Right lobe of liver (tissue), 6 donors: ENCODE measurements around the gene LDAH. TPM values are rescaled to one million over a fixed set of nuclear protein-coding genes. Genes with fewer than 3 reads are reported as not detected.

Experiments used
- ATAC-seq, 4 donors: fragments of 200-7000 bp; cut with Tn5 transposase; one replicate each; pipeline ENCODE4 v1.9.1; 2020; ENCODE audit warnings: mild to moderate bottlenecking in 4 of 4, moderate library complexity in 4 of 4
- DNase-seq, 3 donors: peaks; one replicate each; pipeline ENCODE4 v3.0.0-alpha.2; 2020
- H3K27ac ChIP-seq, 3 donors: fragments of 200-600 bp; one replicate each; pipeline ENCODE4 v1.8.0; 2022
- H3K27me3 ChIP-seq, 2 donors: fragments of 200-600 bp; one replicate each; pipeline ENCODE4 v1.8.0; 2022
- H3K36me3 ChIP-seq, 4 donors: fragments of 200-600 bp; sonication (generic) in 1 of 4; one replicate each; pipeline versions ENCODE4 v1.5.1 to v1.8.0; 2017 to 2022; ENCODE audit warnings: control low read depth in 1 of 4
- H3K4me1 ChIP-seq, 4 donors: fragments of 200-600 bp; sonication (generic) in 1 of 4; one replicate each; pipeline versions ENCODE4 v1.5.1 to v1.8.0; 2017 to 2022; ENCODE audit warnings: control low read depth in 1 of 4
- H3K4me3 ChIP-seq, 3 donors: fragments of 200-600 bp; one replicate each; pipeline ENCODE4 v1.8.0; 2022
- H3K9me3 ChIP-seq, 4 donors: fragments of 200-600 bp; sonication (generic) in 1 of 4; one replicate each; pipeline versions ENCODE4 v1.5.1 to v1.8.0; 2017 to 2022; ENCODE audit warnings: control low read depth in 1 of 4
- POLR2A ChIP-seq: fragments of 450-650 bp; IDR thresholded peaks from one replicate; pipeline ENCODE4 v1.6.1; 2017; ENCODE audit warnings: antibody characterized with exemption, mild to moderate bottlenecking
- WGBS: methylation state at CpG from one replicate; pipeline ENCODE4 v1.1.6; 2018; ENCODE audit warnings: low coverage, low lambda C conversion rate; ENCODE audit not compliant: insufficient coverage; ENCODE audit errors: missing lambda C conversion rate; 5-methylcytosine and 5-hydroxymethylcytosine counted together
- intact Hi-C, 2 donors: fragments of 100-400 bp; cut with DNase I; formaldehyde crosslinking; loops; one replicate each; pipeline versions ENCODE4 v1.11.2 to v1.14.1; 2022
- total RNA-seq, 6 experiments: library from RNA; depleted of rRNA in 2 of 6; stranded (reverse); fragments of >200 nt in 2 of 6; fragmentation: NEBNext Ultra II Directional in 3 of 6; extraction: Animal tissue kit (Norgen Biotek cat#: 25700) in 3 of 6; gene quantifications; one replicate each; pipeline versions ENCODE4 v1.1.0 to v1.2.4, GENCODE V29; 2016 to 2023
- TF ChIP-seq, protein P1 (sequence below), 4 donors: fragments of 200-600 bp in 3 of 4; fragments of 450-650 bp in 1 of 4; IDR thresholded peaks; one replicate each; pipeline versions ENCODE4 v1.5.1 to v1.8.0; 2016 to 2022; ENCODE audit warnings: antibody characterized with exemption in 4 of 4, mild to moderate bottlenecking in 2 of 4
- donor health status: DM: no; HTN: yes; CAD: no.
- donor health status: DM: no; HTN: no; CAD: no.
- donor health status: DM: no; HTN: no; CAD: no.
- donor health status: DM: no; HTN: yes; CAD: no.
- donor health status: DM: no; HTN: yes; CAD: no.

LDAH gene
- total RNA-seq, 6 experiments from 2014 or later, result 9.0 to 18.7 (median 14.1) TPM

DNA sequence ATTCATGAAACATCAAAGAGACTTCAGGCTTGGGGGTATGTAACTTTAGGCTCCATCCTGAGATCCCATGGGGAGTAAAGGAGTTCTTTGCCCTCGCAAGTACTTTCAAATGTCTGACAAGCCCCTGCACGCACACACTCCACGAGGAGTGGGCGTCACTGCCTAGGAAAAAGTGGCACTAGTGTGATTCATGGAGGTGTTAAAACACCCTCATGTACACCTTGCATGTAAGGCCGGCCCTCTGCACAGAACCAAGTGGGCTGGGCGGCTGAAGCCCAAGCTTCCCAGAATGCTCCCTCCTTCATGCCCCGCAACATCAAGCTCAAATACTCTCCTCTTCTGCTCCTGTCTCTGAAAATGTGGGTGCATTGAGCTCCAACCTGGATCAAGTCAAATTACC, 179.8 kb downstream of the LDAH start:
- peak in 1 of 3 donors; percentile 28 for DNase-seq
- intact Hi-C loops, result loop anchor here in 1 of 2 donors (5.0 kb wide), 2 partner anchors 201 to 246 kb away; no protein-coding TSS in a partner anchor
- H3K27me3 ChIP-seq, result no peaks in the 10 kb centered on the region
- WGBS, result 93% methylated on average over 5 of the region's 7 CpGs
- no peak for TF ChIP-seq POLR2A
- TF ChIP-seq, protein P1, sequence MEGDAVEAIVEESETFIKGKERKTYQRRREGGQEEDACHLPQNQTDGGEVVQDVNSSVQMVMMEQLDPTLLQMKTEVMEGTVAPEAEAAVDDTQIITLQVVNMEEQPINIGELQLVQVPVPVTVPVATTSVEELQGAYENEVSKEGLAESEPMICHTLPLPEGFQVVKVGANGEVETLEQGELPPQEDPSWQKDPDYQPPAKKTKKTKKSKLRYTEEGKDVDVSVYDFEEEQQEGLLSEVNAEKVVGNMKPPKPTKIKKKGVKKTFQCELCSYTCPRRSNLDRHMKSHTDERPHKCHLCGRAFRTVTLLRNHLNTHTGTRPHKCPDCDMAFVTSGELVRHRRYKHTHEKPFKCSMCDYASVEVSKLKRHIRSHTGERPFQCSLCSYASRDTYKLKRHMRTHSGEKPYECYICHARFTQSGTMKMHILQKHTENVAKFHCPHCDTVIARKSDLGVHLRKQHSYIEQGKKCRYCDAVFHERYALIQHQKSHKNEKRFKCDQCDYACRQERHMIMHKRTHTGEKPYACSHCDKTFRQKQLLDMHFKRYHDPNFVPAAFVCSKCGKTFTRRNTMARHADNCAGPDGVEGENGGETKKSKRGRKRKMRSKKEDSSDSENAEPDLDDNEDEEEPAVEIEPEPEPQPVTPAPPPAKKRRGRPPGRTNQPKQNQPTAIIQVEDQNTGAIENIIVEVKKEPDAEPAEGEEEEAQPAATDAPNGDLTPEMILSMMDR (IDR thresholded peaks at IDR 0.05), result no peak
- peaks cover 0 to 5% (median 0%) of the 10 kb centered on the region in 4 donors for H3K4me1 ChIP-seq
- no peak overlapping the region for H3K27ac ChIP-seq
- H3K4me3 ChIP-seq, result no peak overlapping the region
- H3K9me3 ChIP-seq, result no peaks in the 10 kb centered on the region
- no peak for ATAC-seq
- H3K36me3 ChIP-seq, result peaks cover 0 to 13% (median 2%) of the 10 kb centered on the region in 4 donors

DNA sequence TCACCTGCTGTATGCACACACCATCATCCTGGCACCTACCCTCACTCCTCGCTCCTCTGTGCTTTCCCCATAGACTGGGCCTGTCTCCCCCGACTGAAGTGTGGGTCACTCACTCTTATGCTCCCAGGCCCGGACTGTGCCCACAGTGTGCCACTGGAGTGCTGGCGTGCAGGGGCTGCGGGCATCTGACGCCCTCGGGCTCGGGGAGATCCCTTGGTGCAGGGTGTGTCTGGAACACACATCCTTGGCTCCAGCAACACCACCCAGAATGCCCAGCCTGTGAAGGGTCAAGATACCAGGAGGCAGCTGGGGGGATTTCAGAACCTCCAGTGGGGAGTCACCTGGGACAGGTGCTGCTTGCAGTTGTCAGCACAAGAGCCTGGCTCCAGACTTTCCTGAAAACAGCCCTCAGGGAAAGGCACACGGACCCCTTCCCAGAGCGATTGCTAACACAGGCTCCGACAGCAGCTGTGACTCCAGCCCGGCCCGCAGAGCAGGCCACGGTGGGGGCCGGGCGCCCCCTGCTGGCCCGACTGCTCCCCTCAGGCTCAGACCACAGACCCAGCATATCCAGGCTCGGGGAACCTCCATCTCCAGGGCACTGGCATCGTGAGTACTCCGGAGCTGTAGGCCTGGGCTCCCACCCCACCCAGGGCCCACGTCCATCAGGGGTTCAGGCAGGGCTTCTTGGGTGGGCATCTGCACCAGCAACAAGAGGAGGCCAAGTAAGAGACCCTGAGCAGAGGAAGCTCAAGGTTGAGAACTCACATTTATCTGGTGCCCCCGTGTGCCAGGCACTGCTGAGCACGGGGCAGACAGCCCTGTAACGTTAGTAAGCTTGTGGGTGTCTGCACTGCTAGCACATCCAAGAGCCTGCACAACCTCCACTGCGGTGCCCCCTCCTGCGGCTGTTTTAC, 180.6 kb downstream of the LDAH start:
- DNase-seq, result peak; percentile 79 to 81 (median 80)
- H3K27me3 ChIP-seq, result no peaks in the 10 kb centered on the region
- TF ChIP-seq, protein P1 (IDR thresholded peaks at IDR 0.05), result peak; percentile 91 to 96 (median 94)
- no peak for TF ChIP-seq POLR2A
- no peak overlapping the region for H3K27ac ChIP-seq
- 49% methylated on average over 4 of the region's 26 CpGs for WGBS
- H3K9me3 ChIP-seq, result no peaks in the 10 kb centered on the region
- H3K36me3 ChIP-seq, result peaks cover 0 to 13% (median 2%) of the 10 kb centered on the region in 4 donors
- H3K4me3 ChIP-seq, result no peak overlapping the region
- ATAC-seq, result peak; percentile 92 to 94 (median 94)
- intact Hi-C loops, result loop anchor here in 1 of 2 donors (5.0 kb wide), 2 partner anchors 200 to 245 kb away; no protein-coding TSS in a partner anchor
- H3K4me1 ChIP-seq, result peaks cover 0 to 5% (median 1%) of the 10 kb centered on the region in 4 donors

DNA sequence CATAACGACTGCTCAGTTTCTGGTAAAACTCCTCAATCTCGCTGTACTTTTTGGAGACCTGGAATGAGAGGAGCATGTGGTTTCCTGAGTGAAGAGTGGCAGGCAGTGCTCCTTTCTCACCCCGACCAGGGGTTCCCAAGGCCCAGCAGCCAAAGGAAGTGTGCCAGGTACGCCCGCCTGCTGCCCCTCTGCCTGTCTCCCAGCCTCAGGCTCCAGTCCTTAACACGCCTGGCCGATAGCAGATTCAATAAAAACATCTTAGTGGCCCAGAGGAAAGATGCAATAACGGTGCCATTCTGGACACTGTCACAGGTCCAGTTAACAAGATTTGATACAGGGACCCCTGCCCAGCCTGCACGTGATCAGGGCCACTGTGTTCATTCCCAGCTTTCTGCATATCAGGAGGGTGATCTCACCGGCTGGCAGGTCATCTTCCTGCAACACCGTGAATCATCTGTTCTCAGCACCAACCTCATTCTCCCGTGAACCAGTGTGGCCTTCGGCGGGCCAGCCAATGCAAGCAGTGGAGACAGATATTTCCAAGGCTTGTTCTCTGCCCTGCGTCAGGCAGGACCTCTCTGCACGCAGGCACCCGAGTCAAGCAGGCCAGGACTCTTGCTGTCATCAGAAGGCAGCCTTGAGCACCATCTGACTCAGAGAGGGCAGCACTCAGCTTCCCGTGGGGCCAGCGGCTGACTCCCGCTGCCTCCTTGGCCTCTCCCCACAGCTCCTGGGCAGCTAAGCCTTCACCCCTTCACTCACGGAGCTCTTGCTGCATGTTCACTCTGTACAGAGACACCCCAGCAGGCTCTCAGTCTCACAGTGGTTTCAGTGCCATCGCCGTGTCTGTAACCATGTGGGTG, 181.5 kb downstream of the LDAH start:
- no peak overlapping the region for H3K4me3 ChIP-seq
- intact Hi-C loops, result loop anchor here in 1 of 2 donors (5.0 kb wide), 2 partner anchors 199 to 244 kb away; no protein-coding TSS in a partner anchor
- H3K27ac ChIP-seq, result no peak overlapping the region
- peaks cover 0 to 13% (median 3%) of the 10 kb centered on the region in 4 donors for H3K4me1 ChIP-seq
- ATAC-seq, result peak in 2 of 4 donors; percentile 8 to 46
- 78% methylated on average over 11 of the region's 23 CpGs for WGBS
- no peaks in the 10 kb centered on the region for H3K9me3 ChIP-seq
- TF ChIP-seq, protein P1 (IDR thresholded peaks at IDR 0.05), result no peak
- no peak for TF ChIP-seq POLR2A
- no peaks in the 10 kb centered on the region for H3K27me3 ChIP-seq
- DNase-seq, result peak in 2 of 3 donors; percentile 44 to 47
- peaks cover 0 to 13% (median 2%) of the 10 kb centered on the region in 4 donors for H3K36me3 ChIP-seq

DNA sequence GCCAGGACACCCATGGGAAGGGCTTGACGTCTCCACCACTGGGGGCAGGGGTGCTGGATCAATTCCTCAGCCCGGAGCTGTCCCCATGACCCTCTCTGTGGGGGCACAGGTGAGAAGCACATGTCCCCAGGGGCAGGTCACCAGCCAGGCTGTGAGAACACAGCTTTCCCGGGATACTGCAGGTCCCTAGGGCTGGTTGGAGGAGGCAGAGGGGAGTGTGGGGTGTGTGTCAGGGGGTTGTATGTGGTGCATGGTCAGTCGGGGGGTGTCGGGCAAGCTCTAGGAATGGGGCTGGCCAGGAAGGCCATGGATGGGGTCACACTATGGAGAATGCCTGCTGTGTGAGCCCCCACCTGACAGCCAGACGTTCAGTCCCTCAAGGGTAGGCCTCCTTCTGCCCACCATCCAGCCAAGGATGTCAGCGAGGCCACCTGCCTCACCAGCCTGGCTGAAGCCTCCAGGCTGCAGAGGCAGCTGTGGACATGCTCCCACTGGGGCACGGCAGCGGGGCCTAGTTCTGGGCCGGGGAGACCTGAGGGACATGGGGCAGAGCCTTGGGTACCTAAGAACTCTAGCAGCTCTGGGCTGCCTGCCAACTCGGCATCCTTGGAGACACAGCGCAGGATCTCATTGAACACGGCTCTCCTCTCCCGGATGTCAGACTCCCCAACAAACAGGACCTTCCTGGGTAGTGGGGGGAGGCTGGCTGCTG, 182.3 kb downstream of the LDAH start:
- no peaks in the 10 kb centered on the region for H3K27me3 ChIP-seq
- no peak for ATAC-seq
- intact Hi-C loops, result loop anchor here in 1 of 2 donors (5.0 kb wide), 2 partner anchors 198 to 243 kb away; no protein-coding TSS in a partner anchor
- no peak overlapping the region for H3K27ac ChIP-seq
- H3K4me1 ChIP-seq, result peaks cover 0 to 21% (median 5%) of the 10 kb centered on the region in 4 donors
- no peaks in the 10 kb centered on the region for H3K9me3 ChIP-seq
- no peak for DNase-seq
- TF ChIP-seq POLR2A, result no peak
- TF ChIP-seq, protein P1 (IDR thresholded peaks at IDR 0.05), result no peak
- H3K4me3 ChIP-seq, result no peak overlapping the region
- H3K36me3 ChIP-seq, result peaks cover 0 to 13% (median 2%) of the 10 kb centered on the region in 4 donors
- 20% methylated on average over 1 of the region's 14 CpGs for WGBS
